HG02759 (cell line): Measurements from ENCODE around the gene SPRYD7.
"Not testable (repeated sequence)": the region's sequence is repeated elsewhere in the genome, so short reads cannot be mapped to it uniquely, and the experiment has no call there.

Source experiments
- ATAC-seq: cut with Tn5 transposase; IDR thresholded peaks from one replicate; pipeline ENCODE4 v1.9.1; 2021; ENCODE audit warnings: mild to moderate bottlenecking, moderate library complexity; ENCODE audit not compliant: unreplicated experiment

Gene SPRYD7

DNA sequence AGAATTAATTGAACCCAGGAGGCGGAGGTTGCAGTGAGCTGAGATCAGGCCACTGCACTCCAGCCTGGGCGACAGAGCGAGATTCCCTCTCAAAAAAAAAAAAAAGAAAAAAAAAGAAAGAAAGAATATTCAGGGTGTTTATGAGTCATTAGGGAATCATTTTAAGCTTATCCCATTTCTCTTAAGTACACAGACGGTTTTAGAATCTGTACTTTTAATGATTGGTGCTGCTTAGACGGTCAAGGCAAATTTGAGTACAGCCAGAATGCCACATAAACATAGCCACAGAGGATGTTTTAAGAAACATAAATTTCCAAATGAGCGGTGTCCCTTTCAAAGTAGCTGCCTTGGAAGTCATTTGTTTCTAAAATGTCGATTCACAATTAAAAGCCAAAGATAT is 2.6 kb downstream of the SPRYD7 start:
- no peak for ATAC-seq

- ATAC-seq: no peak
These were observed 3.3 kb downstream of the SPRYD7 start for GRCh38 chr13:49932868-49933267.

DNA sequence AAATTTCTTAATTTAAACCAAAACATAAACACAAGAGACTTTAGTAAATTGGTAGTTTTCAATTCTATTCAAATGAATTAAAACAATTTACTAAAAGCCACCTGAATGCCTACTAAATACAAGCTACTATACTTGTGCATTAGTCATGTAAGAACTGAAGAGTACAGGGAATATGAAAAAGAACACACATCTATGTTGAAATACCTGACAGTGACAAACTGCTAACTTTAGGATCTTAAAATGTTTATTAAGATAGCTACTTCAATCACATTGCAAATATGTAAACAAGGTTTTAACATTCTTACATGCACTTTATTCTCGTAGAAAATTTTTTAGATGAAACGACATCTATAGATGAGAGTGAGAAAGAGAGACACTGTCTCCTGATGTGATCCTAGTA is 4.1 kb downstream of the SPRYD7 start:
- ATAC-seq: no peak

DNA sequence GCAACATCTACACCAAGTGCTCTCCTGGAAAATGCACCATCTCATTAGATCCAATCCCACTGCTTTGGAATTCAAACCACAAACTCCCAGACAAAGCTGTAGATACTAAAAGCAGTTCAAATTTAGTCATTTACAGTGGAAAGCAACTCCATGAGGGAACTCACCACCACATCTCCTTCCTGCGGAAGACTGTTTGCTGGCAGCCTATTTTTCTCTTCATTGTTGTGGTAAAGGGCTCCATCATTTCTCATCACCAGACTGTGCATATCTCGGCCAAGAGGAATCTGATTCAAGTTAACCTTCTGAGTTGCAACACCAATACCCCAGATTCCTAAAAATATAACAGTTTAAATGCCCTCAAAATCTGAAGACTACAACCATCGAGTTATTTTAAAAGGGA is 8.4 kb downstream of the SPRYD7 start:
- ATAC-seq: no peak

GRCh38 chr13:49925881-49926418 is 10.2 kb downstream of the SPRYD7 start:
- peak; percentile 55 for ATAC-seq

- no peak for ATAC-seq
These were observed 13.8 kb downstream of the SPRYD7 start for GRCh38 chr13:49922301-49922700.

DNA sequence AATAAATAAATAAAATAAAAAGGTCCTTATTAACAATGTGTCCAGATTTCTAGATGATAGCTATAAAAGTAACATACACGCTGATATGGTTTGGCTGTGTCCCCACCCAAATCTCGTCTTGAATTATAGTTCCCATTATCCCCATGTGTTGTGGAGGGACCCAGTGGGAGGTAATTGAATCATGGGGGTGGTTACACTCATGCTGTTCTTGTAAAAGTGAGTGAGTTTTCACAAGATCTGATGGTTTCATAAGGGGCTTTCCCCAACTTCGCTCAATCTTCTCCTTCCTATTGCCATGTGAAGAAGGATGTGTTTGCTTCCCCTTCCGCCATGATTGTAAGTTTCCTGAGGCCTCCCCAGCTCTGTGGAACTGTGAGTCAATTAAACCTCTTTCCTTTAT is 15.2 kb downstream of the SPRYD7 start:
- ATAC-seq: not testable (repeated sequence)

DNA sequence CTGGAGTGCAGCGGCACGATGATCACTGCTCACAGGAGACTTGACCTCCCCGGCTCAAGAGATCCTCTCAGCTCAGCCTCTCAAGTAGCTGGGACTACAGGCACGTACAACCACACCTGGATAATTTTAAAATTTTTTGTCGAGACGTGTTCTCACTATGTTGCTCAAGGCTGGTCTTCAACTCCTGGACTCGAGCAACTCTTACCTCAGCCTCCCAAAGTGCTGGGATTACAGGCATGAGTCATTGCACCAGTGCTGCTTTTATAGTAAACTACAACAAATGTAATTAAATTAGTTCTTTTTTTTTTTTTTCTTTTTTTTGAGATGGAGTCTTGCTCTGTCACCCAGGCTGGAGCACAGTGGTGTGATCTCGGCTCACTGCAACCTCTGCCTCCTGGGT is 18.0 kb downstream of the SPRYD7 start:
- not testable (repeated sequence) for ATAC-seq

- ATAC-seq: no peak
These were observed 21.2 kb downstream of the SPRYD7 start for GRCh38 chr13:49914947-49915346.

- no peak for ATAC-seq
These were observed 27.5 kb downstream of the SPRYD7 start for GRCh38 chr13:49908637-49909036.

DNA sequence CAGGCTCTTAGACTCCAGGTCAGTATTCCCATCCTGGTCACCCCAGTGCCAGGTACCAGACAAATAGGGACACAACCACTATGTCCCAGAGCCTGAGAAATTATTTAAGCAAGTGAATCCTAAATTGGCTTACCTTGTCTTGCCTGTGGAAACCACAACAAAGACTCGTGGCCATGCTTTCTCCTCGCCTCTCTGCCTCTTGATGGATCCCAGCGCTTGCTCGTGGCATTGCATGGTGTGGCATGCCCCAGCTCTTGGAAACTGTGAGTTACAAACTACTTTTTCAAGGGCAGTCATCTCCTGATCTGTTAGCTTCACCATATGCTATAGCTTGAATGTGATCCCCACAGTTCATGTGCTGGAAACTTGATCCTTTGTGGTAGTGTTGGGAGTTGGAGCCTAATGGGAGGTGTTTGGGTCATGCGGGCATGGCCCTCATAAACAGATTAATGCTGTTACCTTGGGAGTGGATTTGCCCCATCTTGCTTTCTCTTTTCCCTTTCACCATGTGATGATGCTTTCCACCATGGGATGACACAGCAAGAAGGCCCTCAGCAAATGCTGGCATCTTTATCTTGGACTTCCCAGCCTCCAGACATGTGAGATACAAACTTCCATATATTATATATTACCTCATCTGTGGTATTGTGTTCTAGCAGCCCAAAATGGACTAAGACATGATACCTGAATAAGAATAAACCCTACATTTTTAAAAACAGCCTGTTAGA is 31.2 kb downstream of the SPRYD7 start:
- no peak for ATAC-seq

- no peak for ATAC-seq
These were observed 37.3 kb downstream of the SPRYD7 start for GRCh38 chr13:49898792-49899191.

DNA sequence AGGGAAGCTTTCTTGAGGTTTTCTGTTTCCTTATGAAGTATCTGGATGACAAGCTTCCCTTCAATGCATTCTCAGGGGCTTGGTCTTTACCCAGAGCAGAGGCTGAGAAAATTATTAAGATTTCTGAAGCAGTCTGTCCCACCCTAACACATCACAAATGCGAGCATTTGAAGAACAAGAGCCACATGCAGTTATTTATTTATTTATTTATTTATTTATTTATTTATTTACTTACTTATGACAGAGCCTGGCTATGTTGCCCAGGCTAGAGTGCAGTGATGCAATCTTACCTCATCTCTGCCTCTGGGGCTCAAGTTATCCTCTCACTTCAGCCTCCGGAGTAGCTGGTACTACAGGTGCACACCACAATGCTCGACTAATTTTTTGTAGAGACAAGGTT is 38.4 kb downstream of the SPRYD7 start:
- ATAC-seq: no peak

DNA sequence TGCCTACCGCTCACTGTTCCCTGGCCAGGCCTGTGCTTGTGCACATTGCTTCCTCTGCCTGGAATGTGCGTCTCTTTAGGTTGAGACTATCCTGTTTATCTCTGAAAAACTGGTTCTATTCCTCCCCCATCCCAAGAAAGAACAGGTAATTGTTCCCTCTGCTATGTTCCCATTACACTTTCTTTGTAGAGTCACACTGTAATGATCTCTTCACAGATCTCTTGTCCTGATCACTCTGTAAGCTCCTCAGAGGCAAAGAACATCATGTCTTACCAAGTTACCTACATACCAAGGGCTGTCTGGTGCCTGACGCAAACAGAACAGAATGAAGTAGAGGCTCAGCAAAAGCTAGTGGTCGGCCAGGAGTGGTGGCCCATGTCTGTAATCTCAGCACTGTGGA is 40.3 kb downstream of the SPRYD7 start:
- ATAC-seq: no peak

GRCh38 chr13:49893591-49893990 is 42.5 kb downstream of the SPRYD7 start:
- no peak for ATAC-seq

GRCh38 chr13:49890376-49890775 is 45.8 kb downstream of the SPRYD7 start:
- ATAC-seq: no peak

DNA sequence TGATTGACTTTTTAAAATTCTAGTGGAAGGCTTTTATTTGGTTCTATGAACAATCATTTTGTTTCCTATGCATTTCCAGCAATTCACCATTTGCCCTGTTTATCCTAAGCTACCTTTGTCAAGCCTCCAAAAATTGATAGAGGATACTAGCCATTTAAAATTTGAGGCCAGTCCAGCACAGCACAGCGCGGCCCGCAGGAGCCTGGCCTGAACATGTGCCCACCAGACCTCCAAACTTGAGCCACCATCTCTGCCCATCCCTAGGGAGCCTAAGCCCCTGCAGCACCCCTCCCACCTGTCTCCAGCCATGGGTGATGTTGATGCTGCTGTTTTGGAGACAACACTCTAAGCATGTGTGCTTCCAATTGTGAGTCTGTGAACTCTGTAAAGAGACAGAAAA is 57.5 kb downstream of the SPRYD7 start:
- no peak for ATAC-seq

GRCh38 chr13:49877629-49878218 is 58.4 kb downstream of the SPRYD7 start:
- ATAC-seq: no peak

GRCh38 chr13:49874430-49874829 is 61.7 kb downstream of the SPRYD7 start:
- no peak for ATAC-seq

DNA sequence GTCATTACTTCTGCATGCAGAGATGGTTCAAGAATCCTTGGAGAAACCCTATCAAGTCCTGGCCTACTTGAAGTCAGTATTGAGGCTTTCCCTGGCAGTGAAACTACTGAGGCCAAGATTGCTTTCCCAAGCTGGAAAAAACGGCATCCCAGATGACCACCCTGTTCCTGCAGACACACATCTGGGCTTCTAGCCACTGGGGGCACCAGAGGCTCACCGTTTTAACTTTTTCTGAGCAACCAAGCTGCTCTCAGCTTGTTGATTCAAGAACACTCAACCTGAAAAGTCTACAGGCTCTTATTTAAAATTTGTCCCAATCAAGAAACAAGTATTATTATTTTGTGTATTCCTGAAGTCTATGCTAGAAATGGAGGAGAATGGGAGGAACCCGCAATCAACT is 66.6 kb downstream of the SPRYD7 start:
- no peak for ATAC-seq

- no peak for ATAC-seq
These were observed 68.3 kb downstream of the SPRYD7 start for GRCh38 chr13:49867834-49868233.

DNA sequence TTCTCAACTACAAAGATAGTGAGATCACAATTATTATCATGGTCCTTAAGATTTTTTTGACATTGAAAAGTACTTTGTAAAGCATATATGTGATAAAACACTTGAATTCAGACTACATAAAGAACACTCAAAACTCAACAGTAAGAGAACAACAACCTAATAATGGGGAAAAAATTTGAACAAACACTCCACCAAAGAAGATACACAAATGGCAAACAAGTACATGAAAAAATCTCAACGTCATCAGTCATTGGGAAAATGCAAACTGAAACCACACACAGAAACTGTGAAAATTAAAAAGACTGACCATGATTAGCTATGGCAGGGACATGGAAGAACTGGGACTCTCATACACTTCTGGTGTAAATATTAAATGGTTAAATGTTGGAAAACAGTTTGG is 70.9 kb downstream of the SPRYD7 start:
- no peak for ATAC-seq

- ATAC-seq: no peak
These were observed 71.6 kb downstream of the SPRYD7 start for GRCh38 chr13:49864509-49864908.
